MCF 10A (cell line): ENCODE results near the gene MON2. TPM values are rescaled to one million over a fixed set of nuclear protein-coding genes. Genes with fewer than 3 reads are reported as not detected.

ENCODE experiments used
- BruUV-seq: library from RNA; stranded (reverse); fragments of 400-500 nt; replicated peaks from 2 replicates; lab custom pipeline; 2021; lab: Mats Ljungman, UMichigan
- CTCF ChIA-PET: fragments of 300-600 bp; sonication (Branson Sonifier 250); formaldehyde crosslinking; extraction: SDS; loops from one replicate; lab custom pipeline; 2021; ENCODE audit warnings: antibody characterized with exemption, inconsistent platforms; lab: Yijun Ruan, JAX
- POLR2A ChIA-PET: fragments of 300-600, 350-650 bp; sonication (Branson Sonifier 250); formaldehyde crosslinking; extraction: SDS; loops from one replicate; lab custom pipeline; 2020; ENCODE audit warnings: antibody characterized with exemption, inconsistent platforms; lab: Yijun Ruan, JAX
- DNase-seq: peaks from one replicate; pipeline ENCODE4 v3.0.0-alpha.2; 2018; ENCODE audit not compliant: unreplicated experiment
- H3K27ac Mint-ChIP-seq: one replicate; pipeline ENCODE4 v1.8.0; 2022; ENCODE audit warnings: mild to moderate bottlenecking, low read depth, mixed read lengths; ENCODE audit not compliant: unreplicated experiment
- H3K27me3 Mint-ChIP-seq: one replicate; pipeline ENCODE4 v1.8.0; 2022; ENCODE audit warnings: mixed read lengths; ENCODE audit not compliant: insufficient read depth, unreplicated experiment
- H3K36me3 Mint-ChIP-seq: one replicate; pipeline ENCODE4 v1.8.0; 2022; ENCODE audit warnings: mild to moderate bottlenecking, moderate library complexity, mixed read lengths; ENCODE audit not compliant: insufficient read depth, unreplicated experiment
- H3K4me1 Mint-ChIP-seq: one replicate; pipeline ENCODE4 v1.8.0; 2022; ENCODE audit warnings: mixed read lengths; ENCODE audit not compliant: insufficient read depth, unreplicated experiment
- H3K4me3 Mint-ChIP-seq: one replicate; pipeline ENCODE4 v1.8.0; 2022; ENCODE audit warnings: mild to moderate bottlenecking, moderate library complexity, mixed read lengths; ENCODE audit not compliant: unreplicated experiment
- H3K9me3 Mint-ChIP-seq: one replicate; pipeline ENCODE4 v1.8.0; 2022; ENCODE audit warnings: mixed read lengths; ENCODE audit not compliant: unreplicated experiment
- intact Hi-C: fragments of 100-400 bp; cut with micrococcal nuclease; formaldehyde crosslinking; loops from 2 replicates; pipeline ENCODE4 v1.14.1; 2022
- total RNA-seq: library from RNA; stranded (reverse); gene quantifications from 2 replicates; pipeline ENCODE4 v1.2.3, GENCODE V29; 2022
- TF ChIP-seq, protein P1 (sequence below): fragments of 200-600 bp; IDR thresholded peaks from one replicate; pipeline ENCODE4 v1.8.0; 2022; ENCODE audit warnings: antibody characterized with exemption, mild to moderate bottlenecking; ENCODE audit not compliant: unreplicated experiment

The MON2 gene
- total RNA-seq, 1 experiment from 2014 or later: 49.5 TPM

DNA sequence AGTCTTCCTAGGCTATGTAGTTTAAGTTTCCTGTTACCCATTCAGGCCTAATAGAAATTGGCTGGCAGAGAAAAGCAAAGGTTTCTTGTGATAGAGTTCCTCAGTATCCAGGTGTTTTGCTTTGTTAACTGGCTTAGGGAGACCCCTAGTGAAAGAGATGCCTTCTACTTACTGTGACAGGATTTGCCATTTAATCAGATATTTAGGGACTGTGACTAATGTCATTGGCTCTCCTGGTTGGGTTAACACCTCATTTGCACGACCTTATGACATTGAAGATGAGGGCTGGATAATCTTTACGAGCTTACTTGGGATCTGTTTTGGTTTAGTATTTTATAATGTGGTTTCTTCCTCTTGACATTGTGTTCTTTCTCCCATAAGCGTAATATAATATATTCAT, 5.8 kb downstream of the MON2 start:
- Mint-ChIP-seq H3K27me3 (no peaks in the 10 kb centered on the region), H3K4me3 (no peak overlapping the region), H3K27ac (no peak overlapping the region), H3K36me3 (peaks cover 18% of the 10 kb centered on the region), H3K4me1 (peaks cover 6% of the 10 kb centered on the region), H3K9me3 (no peaks in the 10 kb centered on the region)
- no peak for DNase-seq
- TF ChIP-seq, protein P1, sequence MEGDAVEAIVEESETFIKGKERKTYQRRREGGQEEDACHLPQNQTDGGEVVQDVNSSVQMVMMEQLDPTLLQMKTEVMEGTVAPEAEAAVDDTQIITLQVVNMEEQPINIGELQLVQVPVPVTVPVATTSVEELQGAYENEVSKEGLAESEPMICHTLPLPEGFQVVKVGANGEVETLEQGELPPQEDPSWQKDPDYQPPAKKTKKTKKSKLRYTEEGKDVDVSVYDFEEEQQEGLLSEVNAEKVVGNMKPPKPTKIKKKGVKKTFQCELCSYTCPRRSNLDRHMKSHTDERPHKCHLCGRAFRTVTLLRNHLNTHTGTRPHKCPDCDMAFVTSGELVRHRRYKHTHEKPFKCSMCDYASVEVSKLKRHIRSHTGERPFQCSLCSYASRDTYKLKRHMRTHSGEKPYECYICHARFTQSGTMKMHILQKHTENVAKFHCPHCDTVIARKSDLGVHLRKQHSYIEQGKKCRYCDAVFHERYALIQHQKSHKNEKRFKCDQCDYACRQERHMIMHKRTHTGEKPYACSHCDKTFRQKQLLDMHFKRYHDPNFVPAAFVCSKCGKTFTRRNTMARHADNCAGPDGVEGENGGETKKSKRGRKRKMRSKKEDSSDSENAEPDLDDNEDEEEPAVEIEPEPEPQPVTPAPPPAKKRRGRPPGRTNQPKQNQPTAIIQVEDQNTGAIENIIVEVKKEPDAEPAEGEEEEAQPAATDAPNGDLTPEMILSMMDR: no peak
- ChIA-PET CTCF (interaction anchor here (1.8 kb wide), 1 partner anchor 34 kb away, joined by 7 read pairs; no protein-coding TSS in a partner anchor), POLR2A (interaction anchor here (0.8 kb wide), 1 partner anchor 205 kb away, joined by 3 read pairs; no protein-coding TSS in a partner anchor)
- BruUV-seq: no TSS peak
- intact Hi-C loops: no loop called here

DNA sequence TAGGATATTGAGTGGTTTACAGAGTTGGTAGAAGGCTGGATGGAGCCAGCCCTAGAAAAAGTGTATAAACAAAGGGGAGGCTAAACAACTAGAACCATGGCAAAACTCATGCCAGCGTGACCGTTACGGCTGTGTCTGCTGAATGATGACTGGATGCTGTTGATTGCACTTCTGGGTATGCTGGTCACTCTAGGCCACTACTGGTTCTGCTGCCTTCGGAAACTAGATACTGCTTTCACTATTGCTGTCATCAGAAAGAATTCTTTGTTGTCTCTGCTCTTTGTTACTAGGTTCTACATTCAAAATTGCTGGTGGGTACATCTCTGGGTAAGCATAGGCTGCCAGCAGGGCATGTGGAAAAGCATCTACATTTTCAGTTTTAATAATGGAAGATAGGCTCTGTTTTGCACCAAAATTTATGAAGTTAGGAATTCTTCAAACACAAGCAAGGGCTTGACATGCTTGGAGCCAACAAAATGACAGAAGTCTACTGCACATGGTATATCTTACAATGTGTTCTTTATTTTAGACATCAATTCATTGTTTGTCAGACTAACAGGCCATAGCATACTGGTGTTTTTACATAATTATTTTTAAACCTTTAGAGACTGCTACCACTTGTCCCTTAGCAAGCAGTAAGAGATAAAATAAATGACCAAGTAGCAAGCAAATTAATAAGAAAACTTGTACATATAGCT, 15.4 kb downstream of the MON2 start:
- Mint-ChIP-seq H3K27ac (no peak overlapping the region), H3K36me3 (peaks cover 13% of the 10 kb centered on the region), H3K4me3 (no peak overlapping the region), H3K4me1 (peaks cover 12% of the 10 kb centered on the region), H3K9me3 (no peaks in the 10 kb centered on the region), H3K27me3 (no peaks in the 10 kb centered on the region)
- ChIA-PET POLR2A (no interaction called here), CTCF (interaction anchor here (0.6 kb wide), 1 partner anchor 12 kb away, joined by 3 read pairs; no protein-coding TSS in a partner anchor)
- BruUV-seq: no TSS peak
- intact Hi-C loops: no loop called here
- no peak for DNase-seq
- TF ChIP-seq, protein P1: no peak

DNA sequence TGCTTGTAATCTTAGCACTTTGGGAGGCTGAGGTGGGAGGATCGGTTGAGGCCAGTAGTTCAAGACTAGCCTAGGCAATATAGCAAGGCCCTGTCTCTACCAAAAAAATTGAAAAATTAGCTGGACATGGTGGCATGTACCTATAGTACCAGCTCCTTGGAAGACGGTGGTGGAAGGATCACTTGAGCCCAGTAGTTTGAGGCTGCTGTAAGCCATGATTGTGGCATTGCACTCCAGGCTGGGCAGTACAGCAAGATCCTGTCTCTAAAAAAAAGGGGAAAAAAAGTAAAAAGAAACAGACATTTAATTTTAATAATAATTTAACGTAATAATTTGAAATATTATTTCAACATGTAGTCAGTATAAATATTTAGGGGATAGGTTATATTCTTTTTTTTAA, 16.1 kb downstream of the MON2 start:
- ChIA-PET POLR2A (no interaction called here), CTCF (no interaction called here)
- Mint-ChIP-seq H3K4me1 (peaks cover 12% of the 10 kb centered on the region), H3K27ac (no peak overlapping the region), H3K36me3 (peaks cover 12% of the 10 kb centered on the region), H3K27me3 (no peaks in the 10 kb centered on the region), H3K4me3 (no peak overlapping the region), H3K9me3 (no peaks in the 10 kb centered on the region)
- BruUV-seq: no TSS peak
- no peak for DNase-seq
- TF ChIP-seq, protein P1: no peak
- intact Hi-C loops: no loop called here

DNA sequence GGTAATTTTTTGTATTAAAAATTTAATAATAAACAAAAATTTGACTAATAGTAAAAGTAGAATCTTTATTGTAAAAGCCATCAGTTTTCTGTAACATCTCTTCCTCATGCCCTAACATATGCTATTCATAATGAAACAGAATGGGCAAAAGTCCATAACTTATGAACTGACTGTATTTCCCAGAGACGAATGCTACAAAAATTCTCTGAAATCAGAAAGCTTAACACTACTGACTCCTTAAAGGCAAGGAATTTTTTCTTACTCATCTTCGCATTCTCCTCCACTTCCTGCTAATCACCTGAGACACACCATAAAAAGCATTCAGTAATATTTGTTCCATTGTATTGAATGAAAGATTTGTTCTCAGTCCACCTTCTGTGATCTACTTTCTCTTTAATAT, 17.6 kb downstream of the MON2 start:
- no peaks in the 10 kb centered on the region for H3K27me3 Mint-ChIP-seq

More for the DNA sequence above, 17.6 kb downstream of the MON2 start:
- DNase-seq: no peak
- Mint-ChIP-seq H3K4me1 (peaks cover 12% of the 10 kb centered on the region), H3K9me3 (no peaks in the 10 kb centered on the region), H3K4me3 (no peak overlapping the region), H3K36me3 (peaks cover 14% of the 10 kb centered on the region), H3K27ac (peak overlapping the region; percentile 6)
- TF ChIP-seq, protein P1: no peak
- BruUV-seq: no TSS peak
- CTCF ChIA-PET: interaction anchor here (0.7 kb wide), 1 partner anchor 379 kb away, joined by 3 read pairs; no protein-coding TSS in a partner anchor
- intact Hi-C loops: no loop called here
- POLR2A ChIA-PET: interaction anchor here (1.3 kb wide), 1 partner anchor 17 kb away, joined by 8 read pairs; the partner anchor contains the start of gene MON2
